ENCODE measurements around the gene CBR4.

DNA sequence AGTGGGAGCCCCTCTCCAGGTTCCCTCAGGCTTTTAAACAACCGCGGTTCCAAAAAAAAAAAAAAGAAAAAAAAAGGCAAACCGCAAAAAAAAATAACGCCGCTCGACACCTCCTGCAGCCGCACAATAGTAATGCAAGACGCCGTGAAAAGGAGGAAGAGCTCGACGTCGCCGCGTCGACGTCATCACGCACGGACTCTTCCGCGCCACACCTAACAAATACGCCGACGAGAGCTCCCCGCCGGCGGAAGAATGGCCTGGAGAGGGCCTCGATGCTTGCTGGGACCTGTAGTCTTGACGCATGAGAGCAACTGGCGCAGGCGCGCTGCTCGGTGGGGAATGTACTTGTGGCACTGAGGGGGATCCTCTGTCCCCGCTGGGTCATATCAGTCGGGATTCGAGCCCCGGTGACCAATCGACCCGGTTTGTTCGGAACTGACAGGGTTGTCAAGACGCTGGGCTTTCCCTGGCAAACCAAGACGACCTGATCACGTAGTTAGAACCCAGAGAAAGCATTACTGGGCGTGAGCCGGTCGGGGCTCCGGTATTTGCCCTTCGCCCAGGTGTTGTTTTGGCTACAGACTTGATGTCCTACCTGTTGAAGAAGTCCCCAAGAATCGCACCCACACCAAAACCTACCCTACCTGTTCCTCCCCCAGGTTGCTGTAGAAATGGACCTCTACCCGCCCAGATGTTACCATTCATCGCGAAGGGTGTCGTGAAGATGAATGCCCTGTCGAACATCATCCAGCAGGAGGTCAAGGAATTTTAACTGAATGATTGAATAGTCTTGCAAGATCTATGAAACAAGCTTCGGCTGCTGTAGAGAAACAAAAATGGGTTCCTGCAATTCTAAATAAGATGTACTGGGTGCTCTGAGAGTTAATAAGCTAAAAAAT, at the start of gene CBR4:
- no peak; the same call in 1 of the 2 replicates for TF ChIP-seq RAD21 (IDR thresholded peaks at IDR 0.05; ENCODE audit: low read depth)
- TF ChIP-seq EGR1 (IDR thresholded peaks at IDR 0.05): no peak
- 0 out of 2 replicates have a peak, but pooled peaks have one; percentile 60 for TF ChIP-seq YY1 (IDR thresholded peaks at IDR 0.05; ENCODE audit: low read depth)
- no peak for TF ChIP-seq NFIC (IDR thresholded peaks at IDR 0.05)

All from Ishikawa (cell line).